CD4-positive, alpha-beta T cell (primary cell): ENCODE results near the gene RSRC1. TPM values are rescaled to one million over a fixed set of nuclear protein-coding genes. Genes with fewer than 3 reads are reported as not detected.

Experiments
- ATAC-seq: fragments of 200-7000 bp; cut with Tn5 transposase; one replicate; pipeline ENCODE4 v1.10.0; 2022; ENCODE audit warnings: mild to moderate bottlenecking; ENCODE audit not compliant: poor library complexity
- CTCF ChIA-PET: fragments of 350-600 bp; sonication (Branson Sonifier 250); formaldehyde crosslinking; loops from one replicate; lab custom pipeline; 2021; ENCODE audit warnings: antibody characterized with exemption, inconsistent platforms; lab: Charles Lee
- POLR2A ChIA-PET: fragments of 350-600 bp; sonication (Branson Sonifier 250); formaldehyde crosslinking; loops from one replicate; lab custom pipeline; 2021; ENCODE audit warnings: antibody characterized with exemption, inconsistent platforms; lab: Charles Lee
- DNase-seq, 14 experiments: peaks; one replicate each; pipeline ENCODE4 v3.0.0-alpha.2; 2013 to 2020; ENCODE audit warnings: mixed read lengths in 2 of 14
- H3K27ac ChIP-seq, 2 donors: one replicate each; pipeline versions ENCODE4 v1.5.1 to v1.7.0; 2013; ENCODE audit warnings: low read length in 2 of 2, low read depth in 1 of 2, mild to moderate bottlenecking in 1 of 2
- H3K27me3 ChIP-seq, 2 experiments: 1 replicate in 1 of 2; 2 replicates in 1 of 2; pipeline versions ENCODE4 v1.6.1 to v1.7.0; 2013; ENCODE audit warnings: low read length in 2 of 2, control low read depth in 1 of 2, mild to moderate bottlenecking in 1 of 2, moderate library complexity in 1 of 2; ENCODE audit not compliant: insufficient read depth in 2 of 2, control insufficient read depth in 1 of 2
- H3K36me3 ChIP-seq: one replicate; pipeline ENCODE4 v1.6.1; 2013; ENCODE audit warnings: low read length, control low read depth; ENCODE audit not compliant: insufficient read depth
- H3K4me1 ChIP-seq: one replicate; pipeline ENCODE4 v1.6.1; 2013; ENCODE audit warnings: low read length, control low read depth; ENCODE audit not compliant: insufficient read depth
- H3K4me3 ChIP-seq: one replicate; pipeline ENCODE4 v1.5.1; 2013; ENCODE audit warnings: mild to moderate bottlenecking, low read length, moderate library complexity
- H3K9me3 ChIP-seq, 2 experiments: 1 replicate in 1 of 2; 2 replicates in 1 of 2; pipeline versions ENCODE4 v1.6.1 to v1.7.0; 2013; ENCODE audit warnings: low read length in 2 of 2, mild to moderate bottlenecking in 2 of 2, control low read depth in 1 of 2, moderate library complexity in 1 of 2; ENCODE audit not compliant: control insufficient read depth in 1 of 2, insufficient read depth in 1 of 2
- H3K27ac Mint-ChIP-seq: one replicate; pipeline ENCODE4 v1.8.0; 2020; ENCODE audit warnings: mixed read lengths
- H3K27me3 Mint-ChIP-seq: one replicate; pipeline ENCODE4 v1.8.0; 2021; ENCODE audit warnings: mixed read lengths
- H3K36me3 Mint-ChIP-seq: one replicate; pipeline ENCODE4 v1.8.0; 2021; ENCODE audit warnings: low read depth, mixed read lengths
- H3K4me1 Mint-ChIP-seq: one replicate; pipeline ENCODE4 v1.8.0; 2021; ENCODE audit warnings: low read depth, mixed read lengths
- H3K4me3 Mint-ChIP-seq: one replicate; pipeline ENCODE4 v1.8.0; 2020; ENCODE audit warnings: mild to moderate bottlenecking, mixed read lengths
- H3K9me3 Mint-ChIP-seq: one replicate; pipeline ENCODE4 v1.8.0; 2020; ENCODE audit warnings: mixed read lengths
- CTCF ChIP-seq: fragments of 200-600 bp; IDR thresholded peaks from one replicate; pipeline ENCODE4 v1.8.0; 2022; ENCODE audit warnings: antibody characterized with exemption, mild to moderate bottlenecking
- intact Hi-C, 2 experiments: fragments of 100-400 bp; cut with DNase I in 1 of 2; cut with micrococcal nuclease in 1 of 2; formaldehyde crosslinking; loops; one replicate each; pipeline versions ENCODE4 v1.15.1 to v1.9.0; 2023 to 2025; cut with DNase I, micrococcal nuclease
- total RNA-seq, 174 experiments: library from RNA in 2 of 174; stranded (reverse) in 2 of 174; gene quantifications; one replicate each; pipeline ENCODE4 v1.2.3 and lab custom pipeline; 2021 to 2026

The RSRC1 gene
- total RNA-seq, 2 experiments from 2014 or later, result 22.3 to 24.6 TPM

GRCh38 chr3:158165141-158165655, 55.3 kb downstream of the RSRC1 start:
- Mint-ChIP-seq H3K27me3 (no peaks in the 10 kb centered on the region), H3K36me3 (peaks cover 62% of the 10 kb centered on the region), H3K9me3 (peaks cover 2% of the 10 kb centered on the region), H3K27ac (no peak overlapping the region), H3K4me3 (no peak overlapping the region), H3K4me1 (no peaks in the 10 kb centered on the region)
- no peaks in the 10 kb centered on the region for H3K36me3 ChIP-seq
- ATAC-seq, result no peak
- no peak for TF ChIP-seq CTCF
- no peaks in the 10 kb centered on the region for H3K4me1 ChIP-seq
- no peaks in the 10 kb centered on the region for H3K27me3 ChIP-seq
- no peak overlapping the region for H3K27ac ChIP-seq
- no peaks in the 10 kb centered on the region for H3K9me3 ChIP-seq
- ChIA-PET CTCF (interaction anchor here (1.0 kb wide), 1 partner anchor 18 kb away, joined by 3 read pairs; no protein-coding TSS in a partner anchor), POLR2A (no interaction called here)
- intact Hi-C loops, result no loop called here
- H3K4me3 ChIP-seq, result no peak overlapping the region
- DNase-seq, result no peak

- H3K4me1 Mint-ChIP-seq, result no peaks in the 10 kb centered on the region
- Histone ChIP-seq H3K27me3 (no peaks in the 10 kb centered on the region), H3K4me3 (no peak overlapping the region), H3K9me3 (no peaks in the 10 kb centered on the region), H3K27ac (no peak overlapping the region), H3K36me3 (no peaks in the 10 kb centered on the region), H3K4me1 (no peaks in the 10 kb centered on the region)
- no peak overlapping the region for H3K27ac Mint-ChIP-seq
- peaks cover 2% of the 10 kb centered on the region for H3K9me3 Mint-ChIP-seq
- intact Hi-C loops, result no loop called here
- no peak overlapping the region for H3K4me3 Mint-ChIP-seq
- ChIA-PET CTCF (interaction anchor here (1.0 kb wide), 1 partner anchor 17 kb away, joined by 3 read pairs; no protein-coding TSS in a partner anchor), POLR2A (no interaction called here)
- no peak for DNase-seq
- no peak for ATAC-seq
- peaks cover 66% of the 10 kb centered on the region for H3K36me3 Mint-ChIP-seq
- no peak for TF ChIP-seq CTCF
- no peaks in the 10 kb centered on the region for H3K27me3 Mint-ChIP-seq
Measured at GRCh38 chr3:158165730-158166129, 55.8 kb downstream of the RSRC1 start.

GRCh38 chr3:158166223-158166622, 56.3 kb downstream of the RSRC1 start:
- Mint-ChIP-seq H3K9me3 (peaks cover 2% of the 10 kb centered on the region), H3K36me3 (peaks cover 66% of the 10 kb centered on the region), H3K27ac (no peak overlapping the region), H3K27me3 (no peaks in the 10 kb centered on the region), H3K4me1 (no peaks in the 10 kb centered on the region), H3K4me3 (no peak overlapping the region)
- TF ChIP-seq CTCF, result no peak
- Histone ChIP-seq H3K27me3 (no peaks in the 10 kb centered on the region), H3K9me3 (no peaks in the 10 kb centered on the region), H3K36me3 (no peaks in the 10 kb centered on the region), H3K27ac (no peak overlapping the region), H3K4me1 (no peaks in the 10 kb centered on the region), H3K4me3 (no peak overlapping the region)
- CTCF ChIA-PET, result no interaction called here
- DNase-seq (no peak), ATAC-seq (no peak)
- intact Hi-C loops, result no loop called here
- POLR2A ChIA-PET, result no interaction called here
